ENCODE data around the gene TTL. TPM values are rescaled to one million over a fixed set of nuclear protein-coding genes. Genes with fewer than 3 reads are reported as not detected.

Gene TTL
- total RNA-seq, 1 donor from 2014 or later, result 81.3 TPM

DNA sequence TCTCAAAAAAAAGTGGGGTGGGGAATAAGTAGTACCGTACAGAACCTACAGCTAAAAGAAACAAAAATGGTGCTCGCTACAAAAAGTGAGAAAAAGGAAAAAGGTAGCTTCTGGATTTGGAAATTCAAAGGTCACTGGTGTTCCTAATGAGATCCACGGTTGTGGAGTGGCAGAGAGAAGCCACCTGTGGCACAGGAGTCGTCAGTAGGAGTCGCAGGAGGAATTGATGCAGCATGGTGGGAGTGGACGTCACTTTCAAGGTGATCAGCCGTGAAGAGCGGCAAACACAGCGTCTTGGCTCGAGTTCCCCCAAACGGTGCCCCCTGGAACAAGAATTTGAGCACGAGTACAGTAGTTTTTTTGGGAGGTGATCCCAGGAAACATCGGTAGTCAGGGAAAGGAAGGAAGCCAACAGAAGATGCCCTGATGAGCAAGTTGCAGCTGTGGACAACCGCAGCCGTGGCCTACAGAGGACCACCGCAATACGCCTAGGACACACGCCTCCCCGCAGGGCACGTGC is 1.4 kb upstream of the TTL start:
- TF ChIP-seq EZH2phosphoT487 (IDR thresholded peaks at IDR 0.05) (no peak), EZH2 (IDR thresholded peaks at IDR 0.05) (no peak)
- TF ChIP-seq, protein P1, sequence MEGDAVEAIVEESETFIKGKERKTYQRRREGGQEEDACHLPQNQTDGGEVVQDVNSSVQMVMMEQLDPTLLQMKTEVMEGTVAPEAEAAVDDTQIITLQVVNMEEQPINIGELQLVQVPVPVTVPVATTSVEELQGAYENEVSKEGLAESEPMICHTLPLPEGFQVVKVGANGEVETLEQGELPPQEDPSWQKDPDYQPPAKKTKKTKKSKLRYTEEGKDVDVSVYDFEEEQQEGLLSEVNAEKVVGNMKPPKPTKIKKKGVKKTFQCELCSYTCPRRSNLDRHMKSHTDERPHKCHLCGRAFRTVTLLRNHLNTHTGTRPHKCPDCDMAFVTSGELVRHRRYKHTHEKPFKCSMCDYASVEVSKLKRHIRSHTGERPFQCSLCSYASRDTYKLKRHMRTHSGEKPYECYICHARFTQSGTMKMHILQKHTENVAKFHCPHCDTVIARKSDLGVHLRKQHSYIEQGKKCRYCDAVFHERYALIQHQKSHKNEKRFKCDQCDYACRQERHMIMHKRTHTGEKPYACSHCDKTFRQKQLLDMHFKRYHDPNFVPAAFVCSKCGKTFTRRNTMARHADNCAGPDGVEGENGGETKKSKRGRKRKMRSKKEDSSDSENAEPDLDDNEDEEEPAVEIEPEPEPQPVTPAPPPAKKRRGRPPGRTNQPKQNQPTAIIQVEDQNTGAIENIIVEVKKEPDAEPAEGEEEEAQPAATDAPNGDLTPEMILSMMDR (IDR thresholded peaks at IDR 0.05), result no peak
- peaks cover 24% of the 10 kb centered on the region for H4K20me1 ChIP-seq (ENCODE audit: low read depth)
- H2AFZ ChIP-seq (replicated peaks), result peak overlapping the region; percentile 73
- H3K4me1 Mint-ChIP-seq, result peaks cover 16% of the 10 kb centered on the region
- no peak overlapping the region for H3K9ac ChIP-seq
- H3K27me3 Mint-ChIP-seq (ENCODE audit: insufficient read depth, low read depth), result peaks cover 12% of the 10 kb centered on the region
- no peaks in the 10 kb centered on the region for H3K36me3 ChIP-seq
- H3K4me1 ChIP-seq, result peaks cover 10% of the 10 kb centered on the region
- H3K4me3 Mint-ChIP-seq, result peak overlapping the region; percentile 96
- peak overlapping the region; percentile 77 for H3K4me3 ChIP-seq
- DNase-seq (ENCODE audit: low spot score), result peak; percentile 22
- no peaks in the 10 kb centered on the region for H3K9me3 Mint-ChIP-seq
- H3K27ac ChIP-seq, result no peak overlapping the region
- no peaks in the 10 kb centered on the region for H3K9me3 ChIP-seq (ENCODE audit: low read depth)
- H3K27me3 ChIP-seq, result no peaks in the 10 kb centered on the region
- no peak overlapping the region for H3K27ac Mint-ChIP-seq
- H3F3A ChIP-seq (ENCODE audit: low read depth), result peaks cover 21% of the 10 kb centered on the region
- peak overlapping the region; percentile 93 for H3K4me2 ChIP-seq
- peaks cover 12% of the 10 kb centered on the region for H3K36me3 Mint-ChIP-seq
- H3K79me2 ChIP-seq (ENCODE audit: low read depth), result peaks cover 31% of the 10 kb centered on the region

DNA sequence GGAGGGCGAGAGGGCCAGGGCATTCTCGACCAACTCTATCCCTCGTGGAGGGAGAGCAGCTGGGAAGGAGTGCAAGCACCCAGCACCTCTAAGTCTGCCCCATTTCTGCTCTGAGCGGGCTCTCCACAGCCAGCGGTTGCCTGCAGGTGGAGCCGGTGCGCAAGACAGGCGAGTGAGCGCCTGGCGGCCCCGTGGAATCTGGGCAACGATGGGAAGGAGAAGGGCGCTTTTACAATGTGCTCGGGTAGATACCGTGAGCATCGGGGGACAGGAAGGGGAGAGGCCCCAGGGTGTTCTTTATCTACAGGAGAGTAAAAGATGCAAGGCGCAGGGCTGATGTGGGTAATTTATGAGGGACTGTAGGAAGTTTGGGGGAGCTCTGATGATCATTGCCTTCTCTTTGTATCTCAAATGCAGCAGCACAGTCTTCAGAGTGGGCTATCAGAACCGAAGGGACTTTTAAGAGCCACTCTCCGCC is 867 bp upstream of the TTL start:
- Histone ChIP-seq H3K79me2 (ENCODE audit: low read depth) (peaks cover 36% of the 10 kb centered on the region), H3K9me3 (ENCODE audit: low read depth) (no peaks in the 10 kb centered on the region), H3K4me3 (peak overlapping the region; percentile 77), H3F3A (ENCODE audit: low read depth) (peaks cover 21% of the 10 kb centered on the region), H4K20me1 (ENCODE audit: low read depth) (peaks cover 27% of the 10 kb centered on the region), H2AFZ (replicated peaks) (peak overlapping the region; percentile 96), H3K9ac (no peak overlapping the region), H3K36me3 (no peaks in the 10 kb centered on the region), H3K27me3 (no peaks in the 10 kb centered on the region), H3K4me2 (peak overlapping the region; percentile 93), H3K4me1 (peaks cover 10% of the 10 kb centered on the region), H3K27ac (no peak overlapping the region)
- Mint-ChIP-seq H3K36me3 (peaks cover 16% of the 10 kb centered on the region), H3K27ac (peak overlapping the region; percentile 62), H3K9me3 (no peaks in the 10 kb centered on the region), H3K4me3 (peak overlapping the region; percentile 96), H3K27me3 (ENCODE audit: insufficient read depth, low read depth) (peaks cover 12% of the 10 kb centered on the region), H3K4me1 (peaks cover 16% of the 10 kb centered on the region)
- DNase-seq (ENCODE audit: low spot score), result peak; percentile 90
- TF ChIP-seq EZH2 (IDR thresholded peaks at IDR 0.05) (no peak), EZH2phosphoT487 (IDR thresholded peaks at IDR 0.05) (no peak)
- TF ChIP-seq, protein P1 (IDR thresholded peaks at IDR 0.05), result peak; percentile 66

DNA sequence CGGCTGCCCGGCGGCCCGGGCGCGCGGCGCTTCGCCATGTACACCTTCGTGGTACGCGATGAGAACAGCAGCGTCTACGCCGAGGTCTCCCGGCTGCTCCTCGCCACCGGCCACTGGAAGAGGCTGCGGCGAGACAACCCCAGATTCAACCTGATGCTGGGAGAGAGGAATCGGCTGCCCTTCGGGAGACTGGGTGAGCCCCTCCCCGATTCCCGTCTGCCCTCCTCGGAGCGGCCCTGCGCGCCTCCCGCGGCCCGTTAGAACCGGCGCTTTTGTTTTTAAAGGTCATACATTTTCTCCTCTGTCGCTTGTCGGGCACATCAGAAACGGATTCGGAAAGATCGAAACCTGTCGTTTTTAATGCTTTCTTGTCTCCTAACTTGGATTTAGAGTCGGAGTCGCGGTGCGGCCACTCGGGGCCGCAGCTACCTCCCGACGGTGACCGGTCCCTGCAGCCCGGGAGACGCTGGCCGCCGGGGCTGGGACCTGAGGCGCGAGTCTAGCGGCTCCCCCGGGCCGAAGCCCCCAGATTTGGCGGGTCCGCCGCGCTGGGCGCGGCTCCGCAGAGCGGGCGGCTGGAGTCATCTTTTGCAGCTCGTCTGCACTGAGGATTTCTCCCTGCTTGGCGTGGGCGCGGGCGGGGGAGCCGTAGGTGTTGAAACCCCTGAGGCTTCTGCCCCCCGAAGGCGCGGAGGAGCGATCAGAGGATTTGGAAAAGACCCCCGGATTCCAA is 519 bp downstream of the TTL start:
- Mint-ChIP-seq H3K9me3 (no peaks in the 10 kb centered on the region), H3K4me3 (peak overlapping the region; percentile 98), H3K27ac (peak overlapping the region; percentile 91), H3K4me1 (peaks cover 16% of the 10 kb centered on the region), H3K36me3 (peaks cover 27% of the 10 kb centered on the region), H3K27me3 (ENCODE audit: insufficient read depth, low read depth) (peaks cover 12% of the 10 kb centered on the region)
- DNase-seq (ENCODE audit: low spot score), result peak; percentile 61
- peak overlapping the region; percentile 50 for H3K9ac ChIP-seq
- H3K4me1 ChIP-seq, result peaks cover 10% of the 10 kb centered on the region
- H3K27ac ChIP-seq, result no peak overlapping the region
- H3K4me3 ChIP-seq, result peak overlapping the region; percentile 97
- peaks cover 21% of the 10 kb centered on the region for H3F3A ChIP-seq (ENCODE audit: low read depth)
- peaks cover 28% of the 10 kb centered on the region for H4K20me1 ChIP-seq (ENCODE audit: low read depth)
- peak overlapping the region; percentile 95 for H3K4me2 ChIP-seq
- H3K27me3 ChIP-seq, result no peaks in the 10 kb centered on the region
- H3K9me3 ChIP-seq (ENCODE audit: low read depth), result no peaks in the 10 kb centered on the region
- TF ChIP-seq EZH2 (IDR thresholded peaks at IDR 0.05), result no peak
- TF ChIP-seq EZH2phosphoT487 (IDR thresholded peaks at IDR 0.05), result no peak
- TF ChIP-seq, protein P1 (IDR thresholded peaks at IDR 0.05), result no peak
- H3K79me2 ChIP-seq (ENCODE audit: low read depth), result peaks cover 48% of the 10 kb centered on the region
- H3K36me3 ChIP-seq, result no peaks in the 10 kb centered on the region
- peak overlapping the region; percentile 85 for H2AFZ ChIP-seq (replicated peaks)
